Liver (tissue), 9 donors: Measurements from ENCODE around the gene MYO18A. TPM values are rescaled to one million over a fixed set of nuclear protein-coding genes. Genes with fewer than 3 reads are reported as not detected.

Experiments
- DNase-seq: peaks from one replicate; pipeline ENCODE4 v3.0.0-alpha.2; 2017; ENCODE audit warnings: low spot score
- H3K27ac ChIP-seq, 2 donors: one replicate each; pipeline ENCODE4 v1.7.0; 2013; ENCODE audit warnings: inconsistent platforms in 2 of 2, low read length in 2 of 2, control low read depth in 1 of 2, low read depth in 1 of 2, mild to moderate bottlenecking in 1 of 2
- H3K27me3 ChIP-seq, 4 donors: one replicate each; pipeline versions ENCODE4 v1.6.1 to v1.7.0; 2013; ENCODE audit warnings: low read length in 3 of 4, inconsistent platforms in 1 of 4, mild to moderate bottlenecking in 1 of 4, moderate library complexity in 1 of 4; ENCODE audit not compliant: control insufficient read depth in 4 of 4, insufficient read depth in 4 of 4
- H3K36me3 ChIP-seq, 4 donors: one replicate each; pipeline versions ENCODE4 v1.6.1 to v1.7.0; 2013; ENCODE audit warnings: low read length in 3 of 4, mild to moderate bottlenecking in 3 of 4, low read depth in 1 of 4, moderate library complexity in 1 of 4; ENCODE audit not compliant: control insufficient read depth in 4 of 4, insufficient read depth in 3 of 4
- H3K4me1 ChIP-seq, 4 donors: one replicate each; pipeline versions ENCODE4 v1.6.1 to v1.7.0; 2013; ENCODE audit warnings: low read length in 3 of 4, mild to moderate bottlenecking in 3 of 4, moderate library complexity in 1 of 4; ENCODE audit not compliant: control insufficient read depth in 4 of 4, insufficient read depth in 4 of 4
- H3K4me3 ChIP-seq, 3 donors: one replicate each; pipeline versions ENCODE4 v1.6.1 to v1.7.0; 2013; ENCODE audit warnings: low read length in 3 of 3, control low read depth in 1 of 3, low read depth in 1 of 3, mild to moderate bottlenecking in 1 of 3
- H3K9ac ChIP-seq, 2 donors: one replicate each; pipeline ENCODE4 v1.7.0; 2013; ENCODE audit warnings: low read length in 2 of 2, mild to moderate bottlenecking in 2 of 2, moderate library complexity in 2 of 2, control low read depth in 1 of 2, low read depth in 1 of 2
- H3K9me3 ChIP-seq, 4 donors: one replicate each; pipeline versions ENCODE4 v1.6.1 to v1.7.0; 2013; ENCODE audit warnings: low read length in 3 of 4; ENCODE audit not compliant: control insufficient read depth in 4 of 4
- EGR1 ChIP-seq, 2 donors: IDR thresholded peaks; 2 replicates each; pipeline ENCODE4 v1.6.1; 2016 to 2018; ENCODE audit warnings: antibody characterized with exemption in 2 of 2, low read depth in 2 of 2
- FOXA1 ChIP-seq: IDR thresholded peaks from 2 replicates; pipeline ENCODE4 v1.6.1; 2016; ENCODE audit warnings: antibody characterized with exemption
- FOXA2 ChIP-seq: IDR thresholded peaks from 2 replicates; pipeline ENCODE4 v1.6.1; 2016; ENCODE audit warnings: antibody characterized with exemption
- GABPA ChIP-seq, 2 donors: IDR thresholded peaks in 1 of 2; conservative IDR thresholded peaks in 1 of 2; 2 replicates each; pipeline ENCODE4 v1.6.1; 2016; ENCODE audit warnings: antibody characterized with exemption in 2 of 2, mild to moderate bottlenecking in 1 of 2, moderate library complexity in 1 of 2
- HNF4A ChIP-seq, 2 donors: conservative IDR thresholded peaks; 2 replicates each; pipeline ENCODE4 v1.6.1; 2016; ENCODE audit warnings: antibody characterized with exemption in 2 of 2, mild to moderate bottlenecking in 2 of 2
- HNF4G ChIP-seq: IDR thresholded peaks from 2 replicates; pipeline ENCODE4 v1.6.1; 2016; ENCODE audit warnings: antibody characterized with exemption
- JUND ChIP-seq, 2 donors: IDR thresholded peaks; 2 replicates each; pipeline ENCODE4 v1.6.1; 2016; ENCODE audit warnings: antibody characterized with exemption in 2 of 2
- NR2F2 ChIP-seq: IDR thresholded peaks from 2 replicates; pipeline ENCODE4 v1.6.1; 2016; ENCODE audit warnings: antibody characterized with exemption
- RAD21 ChIP-seq, 2 donors: IDR thresholded peaks; 2 replicates each; pipeline ENCODE4 v1.6.1; 2016; ENCODE audit warnings: antibody characterized with exemption in 2 of 2, mild to moderate bottlenecking in 2 of 2
- RXRA ChIP-seq, 2 donors: IDR thresholded peaks; 2 replicates each; pipeline ENCODE4 v1.6.1; 2017 to 2018; ENCODE audit warnings: antibody characterized with exemption in 2 of 2, mild to moderate bottlenecking in 1 of 2
- SP1 ChIP-seq: IDR thresholded peaks from 2 replicates; pipeline ENCODE4 v1.6.1; 2018; ENCODE audit warnings: antibody characterized with exemption, mild to moderate bottlenecking
- TAF1 ChIP-seq: conservative IDR thresholded peaks from 2 replicates; pipeline ENCODE4 v1.6.1; 2016; ENCODE audit warnings: antibody characterized with exemption, mild to moderate bottlenecking
- YY1 ChIP-seq: IDR thresholded peaks from 2 replicates; pipeline ENCODE4 v1.6.1; 2016; ENCODE audit warnings: antibody characterized with exemption, mild to moderate bottlenecking
- WGBS: extraction: QIAGEN DNeasy Blood & Tissue Kit; methylation state at CpG from one replicate; pipeline ENCODE4 v1.1.7; 2013; 5-methylcytosine and 5-hydroxymethylcytosine counted together
- polyA plus RNA-seq, 2 donors: library from polyadenylated mRNA; stranded (reverse) in 1 of 2; unstranded in 1 of 2; fragments of 200-250 nt in 1 of 2; fragments of >200 nt in 1 of 2; fragmentation: Nextera tagmentation in 1 of 2; extraction: Ambion mirVana in 1 of 2; gene quantifications; one replicate each; pipeline versions ENCODE4 v1.2.1 to v1.2.3, GENCODE V29; 2013 to 2015
- total RNA-seq, 2 donors: library from RNA; depleted of rRNA; stranded (reverse); fragments of >200 nt; gene quantifications; one replicate each; pipeline ENCODE4 v1.2.3, GENCODE V29; 2014
- TF ChIP-seq, protein P1 (sequence below): fragments of 150-350 bp; IDR thresholded peaks from 2 replicates; pipeline ENCODE4 v1.5.1; 2017; ENCODE audit warnings: improper control_type of control experiment, low read depth, low read length; ENCODE audit not compliant: missing input control
- TF ChIP-seq, protein P2 (sequence below): IDR thresholded peaks from 2 replicates; pipeline ENCODE4 v1.6.1; 2016; ENCODE audit warnings: antibody characterized with exemption
- TF ChIP-seq, protein P3 (sequence below): IDR thresholded peaks from 2 replicates; pipeline ENCODE4 v1.6.1; 2016; ENCODE audit warnings: antibody characterized with exemption
- TF ChIP-seq, protein P4 (sequence below): IDR thresholded peaks from 2 replicates; pipeline ENCODE4 v1.6.1; 2016; ENCODE audit warnings: antibody characterized with exemption, mild to moderate bottlenecking
- TF ChIP-seq, protein P5 (sequence below): IDR thresholded peaks from 2 replicates; pipeline ENCODE4 v1.6.1; 2016; ENCODE audit warnings: antibody characterized with exemption
- donor health status: healthy.
- donor health status: healthy.
- donor health status: healthy.
- donor health status: healthy.
- donor health status: healthy.

The MYO18A gene
- total and polyA plus RNA-seq, 4 donors = 26.3 to 81.6 (median 37.3) TPM

DNA sequence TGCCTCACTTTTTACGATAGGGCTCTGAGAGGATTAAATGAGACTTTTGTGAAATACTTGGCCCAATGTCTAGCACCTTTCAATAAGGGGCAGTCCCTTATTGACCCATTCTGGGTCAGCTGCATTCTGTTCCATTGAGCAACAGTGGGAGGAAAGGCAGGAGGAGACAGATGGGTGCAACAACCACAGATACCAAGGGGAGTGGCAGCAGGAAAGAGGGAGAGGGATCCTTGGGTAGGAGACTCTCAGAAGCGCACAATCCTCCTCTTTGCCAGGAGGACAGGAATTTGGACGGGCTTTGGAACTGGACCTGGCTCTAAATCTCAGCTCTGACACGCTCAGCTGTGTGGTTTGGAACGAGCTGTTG lies 133.7 kb downstream of the MYO18A start:
- DNase-seq = no peak
- Histone ChIP-seq H3K27me3 (no peaks in the 10 kb centered on the region), H3K27ac (peak overlapping the region; percentile 82 to 87), H3K36me3 (peaks cover 0 to 15% (median 0%) of the 10 kb centered on the region in 4 donors), H3K4me1 (peaks cover 12 to 80% (median 65%) of the 10 kb centered on the region in 4 donors), H3K4me3 (peak overlapping the region; percentile 25 to 55 (median 29)), H3K9me3 (no peaks in the 10 kb centered on the region), H3K9ac (peak overlapping the region in 1 of 2 donors; percentile 9)
- no peak for TF ChIP-seq YY1
- TF ChIP-seq SP1 = peak; percentile 45
- TF ChIP-seq, protein P1, sequence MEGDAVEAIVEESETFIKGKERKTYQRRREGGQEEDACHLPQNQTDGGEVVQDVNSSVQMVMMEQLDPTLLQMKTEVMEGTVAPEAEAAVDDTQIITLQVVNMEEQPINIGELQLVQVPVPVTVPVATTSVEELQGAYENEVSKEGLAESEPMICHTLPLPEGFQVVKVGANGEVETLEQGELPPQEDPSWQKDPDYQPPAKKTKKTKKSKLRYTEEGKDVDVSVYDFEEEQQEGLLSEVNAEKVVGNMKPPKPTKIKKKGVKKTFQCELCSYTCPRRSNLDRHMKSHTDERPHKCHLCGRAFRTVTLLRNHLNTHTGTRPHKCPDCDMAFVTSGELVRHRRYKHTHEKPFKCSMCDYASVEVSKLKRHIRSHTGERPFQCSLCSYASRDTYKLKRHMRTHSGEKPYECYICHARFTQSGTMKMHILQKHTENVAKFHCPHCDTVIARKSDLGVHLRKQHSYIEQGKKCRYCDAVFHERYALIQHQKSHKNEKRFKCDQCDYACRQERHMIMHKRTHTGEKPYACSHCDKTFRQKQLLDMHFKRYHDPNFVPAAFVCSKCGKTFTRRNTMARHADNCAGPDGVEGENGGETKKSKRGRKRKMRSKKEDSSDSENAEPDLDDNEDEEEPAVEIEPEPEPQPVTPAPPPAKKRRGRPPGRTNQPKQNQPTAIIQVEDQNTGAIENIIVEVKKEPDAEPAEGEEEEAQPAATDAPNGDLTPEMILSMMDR = no peak
- TF ChIP-seq HNF4G = no peak
- TF ChIP-seq RAD21 (IDR thresholded peaks at IDR 0.05) = peak in 1 of 2 donors; percentile 49
- TF ChIP-seq, protein P2, sequence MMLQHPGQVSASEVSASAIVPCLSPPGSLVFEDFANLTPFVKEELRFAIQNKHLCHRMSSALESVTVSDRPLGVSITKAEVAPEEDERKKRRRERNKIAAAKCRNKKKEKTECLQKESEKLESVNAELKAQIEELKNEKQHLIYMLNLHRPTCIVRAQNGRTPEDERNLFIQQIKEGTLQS = no peak
- TF ChIP-seq RXRA (IDR thresholded peaks at IDR 0.05) = peak; percentile 62 to 85
- no peak for TF ChIP-seq EGR1 (IDR thresholded peaks at IDR 0.05; ENCODE audit: low read depth in 2 of 2)
- TF ChIP-seq GABPA (IDR thresholded peaks at IDR 0.05 in 1 of 2, conservative IDR thresholded peaks at IDR 0.05 in 1 of 2) = no peak
- TF ChIP-seq HNF4A (conservative IDR thresholded peaks at IDR 0.05) = peak; percentile 74 to 83
- TF ChIP-seq, protein P3, sequence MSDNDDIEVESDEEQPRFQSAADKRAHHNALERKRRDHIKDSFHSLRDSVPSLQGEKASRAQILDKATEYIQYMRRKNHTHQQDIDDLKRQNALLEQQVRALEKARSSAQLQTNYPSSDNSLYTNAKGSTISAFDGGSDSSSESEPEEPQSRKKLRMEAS = peak; percentile 48
- TF ChIP-seq TAF1 = no peak
- TF ChIP-seq, protein P4, sequence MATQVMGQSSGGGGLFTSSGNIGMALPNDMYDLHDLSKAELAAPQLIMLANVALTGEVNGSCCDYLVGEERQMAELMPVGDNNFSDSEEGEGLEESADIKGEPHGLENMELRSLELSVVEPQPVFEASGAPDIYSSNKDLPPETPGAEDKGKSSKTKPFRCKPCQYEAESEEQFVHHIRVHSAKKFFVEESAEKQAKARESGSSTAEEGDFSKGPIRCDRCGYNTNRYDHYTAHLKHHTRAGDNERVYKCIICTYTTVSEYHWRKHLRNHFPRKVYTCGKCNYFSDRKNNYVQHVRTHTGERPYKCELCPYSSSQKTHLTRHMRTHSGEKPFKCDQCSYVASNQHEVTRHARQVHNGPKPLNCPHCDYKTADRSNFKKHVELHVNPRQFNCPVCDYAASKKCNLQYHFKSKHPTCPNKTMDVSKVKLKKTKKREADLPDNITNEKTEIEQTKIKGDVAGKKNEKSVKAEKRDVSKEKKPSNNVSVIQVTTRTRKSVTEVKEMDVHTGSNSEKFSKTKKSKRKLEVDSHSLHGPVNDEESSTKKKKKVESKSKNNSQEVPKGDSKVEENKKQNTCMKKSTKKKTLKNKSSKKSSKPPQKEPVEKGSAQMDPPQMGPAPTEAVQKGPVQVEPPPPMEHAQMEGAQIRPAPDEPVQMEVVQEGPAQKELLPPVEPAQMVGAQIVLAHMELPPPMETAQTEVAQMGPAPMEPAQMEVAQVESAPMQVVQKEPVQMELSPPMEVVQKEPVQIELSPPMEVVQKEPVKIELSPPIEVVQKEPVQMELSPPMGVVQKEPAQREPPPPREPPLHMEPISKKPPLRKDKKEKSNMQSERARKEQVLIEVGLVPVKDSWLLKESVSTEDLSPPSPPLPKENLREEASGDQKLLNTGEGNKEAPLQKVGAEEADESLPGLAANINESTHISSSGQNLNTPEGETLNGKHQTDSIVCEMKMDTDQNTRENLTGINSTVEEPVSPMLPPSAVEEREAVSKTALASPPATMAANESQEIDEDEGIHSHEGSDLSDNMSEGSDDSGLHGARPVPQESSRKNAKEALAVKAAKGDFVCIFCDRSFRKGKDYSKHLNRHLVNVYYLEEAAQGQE = no peak
- TF ChIP-seq NR2F2 = no peak
- TF ChIP-seq, protein P5, sequence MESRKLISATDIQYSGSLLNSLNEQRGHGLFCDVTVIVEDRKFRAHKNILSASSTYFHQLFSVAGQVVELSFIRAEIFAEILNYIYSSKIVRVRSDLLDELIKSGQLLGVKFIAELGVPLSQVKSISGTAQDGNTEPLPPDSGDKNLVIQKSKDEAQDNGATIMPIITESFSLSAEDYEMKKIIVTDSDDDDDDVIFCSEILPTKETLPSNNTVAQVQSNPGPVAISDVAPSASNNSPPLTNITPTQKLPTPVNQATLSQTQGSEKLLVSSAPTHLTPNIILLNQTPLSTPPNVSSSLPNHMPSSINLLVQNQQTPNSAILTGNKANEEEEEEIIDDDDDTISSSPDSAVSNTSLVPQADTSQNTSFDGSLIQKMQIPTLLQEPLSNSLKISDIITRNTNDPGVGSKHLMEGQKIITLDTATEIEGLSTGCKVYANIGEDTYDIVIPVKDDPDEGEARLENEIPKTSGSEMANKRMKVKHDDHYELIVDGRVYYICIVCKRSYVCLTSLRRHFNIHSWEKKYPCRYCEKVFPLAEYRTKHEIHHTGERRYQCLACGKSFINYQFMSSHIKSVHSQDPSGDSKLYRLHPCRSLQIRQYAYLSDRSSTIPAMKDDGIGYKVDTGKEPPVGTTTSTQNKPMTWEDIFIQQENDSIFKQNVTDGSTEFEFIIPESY = no peak
- TF ChIP-seq FOXA2 = no peak
- TF ChIP-seq FOXA1 = no peak
- TF ChIP-seq JUND (IDR thresholded peaks at IDR 0.05) = peak in 1 of 2 donors; percentile 63
- WGBS = 36% methylated on average over 5 of the region's 5 CpGs
